ENCODE data around the gene GNG3. TPM values are rescaled to one million over a fixed set of nuclear protein-coding genes. Genes with fewer than 3 reads are reported as not detected.
A peak's percentile ranks its signal among the peaks of the same experiment; 100 is the strongest.
"Not testable (repeated sequence)": the region's sequence is repeated elsewhere in the genome, so short reads cannot be mapped to it uniquely, and the experiment has no call there.

The GNG3 gene
- total RNA-seq, 1 experiment from 2014 or later, result not detected

- TF ChIP-seq POLR2AphosphoS5 (IDR thresholded peaks at IDR 0.05; ENCODE audit: low read depth, low read length) (peak; percentile 88), ZNF274 (IDR thresholded peaks at IDR 0.05; ENCODE audit: low read depth, low read length) (no peak), CEBPB (IDR thresholded peaks at IDR 0.05; ENCODE audit: low read depth) (no peak), FOSL1 (IDR thresholded peaks at IDR 0.05; ENCODE audit: low read depth) (no peak), EZH2 (IDR thresholded peaks at IDR 0.05) (no peak), ZFX (IDR thresholded peaks at IDR 0.05) (peak; percentile 50; the same call in 1 of the 2 replicates)
Measured at GRCh38 chr11:62728171-62728988, 20.9 kb downstream of the GNG3 start, which contains the start of gene TTC9C (continued).

DNA sequence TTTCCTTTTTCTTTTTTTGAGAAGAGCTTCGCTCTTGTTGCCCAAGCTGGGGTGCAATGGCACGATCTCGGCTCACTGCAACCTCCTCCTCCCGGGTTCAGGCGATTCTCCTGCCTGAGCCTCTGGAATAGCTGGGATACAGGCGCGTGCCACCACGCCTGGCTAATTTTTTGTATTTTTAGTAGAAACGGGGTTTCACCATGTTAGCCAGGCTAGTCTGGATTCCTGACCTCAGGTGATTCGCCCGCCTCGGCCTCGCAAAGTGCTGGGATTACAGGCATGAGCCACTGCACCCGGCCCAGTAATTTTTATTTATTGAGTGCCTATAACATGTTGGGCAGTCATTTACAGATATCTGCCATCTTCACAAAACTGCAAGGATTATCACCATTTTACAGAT is 22.6 kb downstream of the GNG3 start:
- POLR2A ChIA-PET, result interaction anchor here (0.6 to 4.3 kb wide), 3 partner anchors 56 to 111 kb away, joined by 3 to 59 read pairs (median 5); no protein-coding TSS in a partner anchor
- not testable (repeated sequence) for H3K27ac ChIP-seq (ENCODE audit: low read depth, low read length)
- H3K9ac ChIP-seq (ENCODE audit: low read length), result peak overlapping the region; percentile 93; the same call in 1 of the 2 replicates

DNA sequence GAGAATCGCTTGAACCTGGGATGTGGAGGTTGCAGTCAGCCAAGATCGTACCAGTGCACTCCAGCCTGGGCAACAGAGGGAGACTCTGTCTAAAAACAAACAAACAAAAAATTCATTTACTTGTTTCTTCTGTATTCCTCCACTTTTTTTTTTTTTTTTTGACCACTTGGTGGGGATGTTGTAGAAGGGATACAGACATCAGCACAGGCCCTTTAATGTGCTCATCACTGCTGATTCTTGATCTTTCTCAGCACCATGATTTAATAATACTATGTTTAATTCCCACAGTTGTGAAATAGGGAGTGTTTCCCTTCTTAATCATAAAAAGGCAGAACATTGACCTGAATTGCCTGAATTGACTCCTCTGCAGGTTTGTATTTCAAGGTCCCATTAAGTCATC is 25.4 kb downstream of the GNG3 start:
- Histone ChIP-seq H3K36me3 (ENCODE audit: control insufficient read depth in 1 of 2, insufficient read depth in 2 of 2, low read length in 2 of 2) (peaks cover 9 to 17% of the 10 kb centered on the region in 2 experiments), H3K27me3 (ENCODE audit: insufficient read depth, low read length) (no peaks in the 10 kb centered on the region), H3K4me1 (ENCODE audit: control insufficient read depth in 1 of 2, insufficient read depth in 2 of 2, low read length in 2 of 2) (peaks cover 6 to 10% of the 10 kb centered on the region in 2 experiments; a peak in 3 of 4 replicates), H3K9me3 (ENCODE audit: control insufficient read depth in 1 of 2, insufficient read depth in 1 of 2, low read depth in 1 of 2, low read length in 2 of 2) (no peaks in the 10 kb centered on the region), H2AFZ (ENCODE audit: low read depth, low read length, poor library complexity, severe bottlenecking) (no peak overlapping the region), H3K9ac (ENCODE audit: low read length) (no peak overlapping the region), H3K79me2 (ENCODE audit: insufficient read depth, low read length) (peaks cover 45% of the 10 kb centered on the region), H3K27ac (ENCODE audit: low read depth, low read length) (no peak overlapping the region), H4K20me1 (ENCODE audit: insufficient read depth) (no peaks in the 10 kb centered on the region), H3K9me2 (ENCODE audit: insufficient read depth) (no peaks in the 10 kb centered on the region), H3K4me2 (ENCODE audit: low read length) (no peak overlapping the region), H3K4me3 (replicated peaks in 1 of 2; ENCODE audit: low read depth in 1 of 2, low read length in 2 of 2) (no peak overlapping the region)
- ATAC-seq (no peak), DNase-seq (ENCODE audit: low read depth, low spot score) (no peak)
- no TSS peak for BruUV-seq (replicated peaks)
- POLR2A ChIA-PET, result no interaction called here
- CTCF ChIA-PET, result no interaction called here
- RAD21 ChIA-PET (ENCODE audit: low non-redundant PET in 1 of 2, low total read pairs in 2 of 2, uncharacterized antibody in 2 of 2, unreplicated experiment in 2 of 2), result no interaction called here
- intact Hi-C loops (cut with micrococcal nuclease), result loop anchor here (1.0 to 2.0 kb wide), 3 partner anchors 36 to 130 kb away; partner anchors contain the start of gene TMEM179B
- TF ChIP-seq RAD21 (IDR thresholded peaks at IDR 0.05; ENCODE audit: low read depth), result peak; percentile 65
- no peak for TF ChIP-seq EGR1 (IDR thresholded peaks at IDR 0.05; ENCODE audit: low read depth)
- TF ChIP-seq POLR2AphosphoS5 (IDR thresholded peaks at IDR 0.05; ENCODE audit: low read depth, low read length), result no peak
- TF ChIP-seq CBX3 (IDR thresholded peaks at IDR 0.05; ENCODE audit: low read depth), result no peak
- TF ChIP-seq YY1 (IDR thresholded peaks at IDR 0.05; ENCODE audit: extremely low read depth, insufficient replicate concordance, low read depth, low read length), result no peak
- no peak for TF ChIP-seq ZFX (IDR thresholded peaks at IDR 0.05)
- TF ChIP-seq CTCF (IDR thresholded peaks at IDR 0.05 in 2 of 3, conservative IDR thresholded peaks at IDR 0.05 in 1 of 3; ENCODE audit: borderline replicate concordance in 1 of 3, insufficient read depth in 1 of 3, low read depth in 2 of 3, low read length in 2 of 3), result peak; percentile 21 to 59 (median 33); a peak in 4 of 6 replicates
- TF ChIP-seq TCF7L2 (IDR thresholded peaks at IDR 0.05; ENCODE audit: borderline replicate concordance, extremely low read depth, insufficient read depth, insufficient read length), result no peak

More for the DNA sequence above, 22.6 kb downstream of the GNG3 start:
- RAD21 ChIA-PET (ENCODE audit: low non-redundant PET in 1 of 2, low total read pairs in 2 of 2, uncharacterized antibody in 2 of 2, unreplicated experiment in 2 of 2); H3K9me2 ChIP-seq (ENCODE audit: insufficient read depth); H3K27me3 ChIP-seq (ENCODE audit: insufficient read depth, low read length); BruUV-seq (replicated peaks); intact Hi-C loops (cut with micrococcal nuclease); DNase-seq (ENCODE audit: low read depth, low spot score); ATAC-seq; H3K9me3 ChIP-seq (ENCODE audit: control insufficient read depth in 1 of 2, insufficient read depth in 1 of 2, low read depth in 1 of 2, low read length in 2 of 2); H4K20me1 ChIP-seq (ENCODE audit: insufficient read depth); H2AFZ ChIP-seq (ENCODE audit: low read depth, low read length, poor library complexity, severe bottlenecking): not testable (repeated sequence)
- peak overlapping the region; percentile 100 for H3K4me2 ChIP-seq (ENCODE audit: low read length)
- H3K36me3 ChIP-seq (ENCODE audit: control insufficient read depth in 1 of 2, insufficient read depth in 2 of 2, low read length in 2 of 2), result peaks cover 8 to 10% of the 10 kb centered on the region in 2 experiments; a peak in 2 of 4 replicates
- peaks cover 59% of the 10 kb centered on the region for H3K79me2 ChIP-seq (ENCODE audit: insufficient read depth, low read length)
- CTCF ChIA-PET, result interaction anchor here (0.7 kb wide), 1 partner anchor 40 kb away, joined by 3 read pairs; no protein-coding TSS in a partner anchor
- H3K4me1 ChIP-seq (ENCODE audit: control insufficient read depth in 1 of 2, insufficient read depth in 2 of 2, low read length in 2 of 2), result peaks cover 11 to 21% of the 10 kb centered on the region in 2 experiments; a peak in 3 of 4 replicates
- H3K4me3 ChIP-seq (replicated peaks in 1 of 2; ENCODE audit: low read depth in 1 of 2, low read length in 2 of 2), result peak overlapping the region; percentile 98 to 100; a peak in 3 of 4 replicates

Measured in HCT116 (cell line).